ENCODE data around the gene KCNQ5.

KCNQ5 gene

GRCh38 chr6:72646604-72647485 is 25.0 kb downstream of the KCNQ5 start:
- Histone ChIP-seq H4K8ac (ENCODE audit: low read depth, low read length) (no peak overlapping the region), H3K36me3 (ENCODE audit: control insufficient read depth in 1 of 2, insufficient read depth in 2 of 2, low read length in 2 of 2) (no peaks in the 10 kb centered on the region), H3K23ac (ENCODE audit: low read length) (no peak overlapping the region), H3K27me3 (ENCODE audit: insufficient read depth, low read length) (no peaks in the 10 kb centered on the region), H2AFZ (ENCODE audit: insufficient read depth, low read length, poor library complexity) (no peak overlapping the region), H3K9ac (ENCODE audit: low read length) (no peak overlapping the region), H3K4me3 (ENCODE audit: low read depth, low read length) (no peak overlapping the region), H3K79me1 (ENCODE audit: low read length) (peaks cover 2% of the 10 kb centered on the region), H3K4me2 (ENCODE audit: low read length) (no peak overlapping the region), H2BK12ac (ENCODE audit: low read length) (no peak overlapping the region), H3K27ac (ENCODE audit: low read depth, low read length) (no peak overlapping the region), H3K9me3 (ENCODE audit: insufficient read depth, low read depth, low read length) (no peaks in the 10 kb centered on the region), H3K79me2 (ENCODE audit: control insufficient read depth, insufficient read depth, low read length, poor library complexity) (no peaks in the 10 kb centered on the region), H4K12ac (ENCODE audit: low read depth, low read length) (no peak overlapping the region), H2AK5ac (ENCODE audit: low read length) (no peak overlapping the region), H3K14ac (ENCODE audit: low read length) (no peak overlapping the region), H3K4ac (ENCODE audit: low read depth, low read length) (no peak overlapping the region), H2BK120ac (ENCODE audit: insufficient read depth, low read length, poor library complexity) (no peak overlapping the region), H3K18ac (ENCODE audit: low read length) (no peak overlapping the region), H2BK5ac (ENCODE audit: low read depth, low read length, poor library complexity) (no peak overlapping the region), H3K4me1 (ENCODE audit: control insufficient read depth in 1 of 2, insufficient read depth in 2 of 2, low read length in 2 of 2) (peaks cover 0 to 5% of the 10 kb centered on the region in 2 experiments), H4K91ac (ENCODE audit: low read depth, low read length) (no peak overlapping the region)
- DNase-seq: no peak
- WGBS (ENCODE audit: extremely low coverage, insufficient coverage, insufficient read length): no CpG with 5 or more reads among the region's 4 CpGs

- Histone ChIP-seq H4K91ac (ENCODE audit: low read depth, low read length) (no peak overlapping the region), H3K4me3 (ENCODE audit: low read depth, low read length) (no peak overlapping the region), H4K8ac (ENCODE audit: low read depth, low read length) (no peak overlapping the region), H3K79me2 (ENCODE audit: control insufficient read depth, insufficient read depth, low read length, poor library complexity) (no peaks in the 10 kb centered on the region), H4K12ac (ENCODE audit: low read depth, low read length) (no peak overlapping the region), H3K27ac (ENCODE audit: low read depth, low read length) (no peak overlapping the region), H2BK12ac (ENCODE audit: low read length) (no peak overlapping the region), H3K79me1 (ENCODE audit: low read length) (peaks cover 3% of the 10 kb centered on the region), H2BK5ac (ENCODE audit: low read depth, low read length, poor library complexity) (no peak overlapping the region), H3K4me1 (ENCODE audit: control insufficient read depth in 1 of 2, insufficient read depth in 2 of 2, low read length in 2 of 2) (peaks cover 0 to 6% of the 10 kb centered on the region in 2 experiments), H3K4me2 (ENCODE audit: low read length) (no peak overlapping the region), H3K4ac (ENCODE audit: low read depth, low read length) (no peak overlapping the region), H2BK120ac (ENCODE audit: insufficient read depth, low read length, poor library complexity) (no peak overlapping the region), H3K23ac (ENCODE audit: low read length) (no peak overlapping the region), H3K27me3 (ENCODE audit: insufficient read depth, low read length) (no peaks in the 10 kb centered on the region), H3K18ac (ENCODE audit: low read length) (no peak overlapping the region), H2AK5ac (ENCODE audit: low read length) (no peak overlapping the region), H3K9me3 (ENCODE audit: insufficient read depth, low read depth, low read length) (no peaks in the 10 kb centered on the region), H2AFZ (ENCODE audit: insufficient read depth, low read length, poor library complexity) (no peak overlapping the region), H3K36me3 (ENCODE audit: control insufficient read depth in 1 of 2, insufficient read depth in 2 of 2, low read length in 2 of 2) (no peaks in the 10 kb centered on the region), H3K14ac (ENCODE audit: low read length) (no peak overlapping the region), H3K9ac (ENCODE audit: low read length) (no peak overlapping the region)
- no peak for DNase-seq
- no CpG with 5 or more reads among the region's 2 CpGs for WGBS (ENCODE audit: extremely low coverage, insufficient coverage, insufficient read length)
Observed at GRCh38 chr6:72647489-72647888, 25.6 kb downstream of the KCNQ5 start.

DNA sequence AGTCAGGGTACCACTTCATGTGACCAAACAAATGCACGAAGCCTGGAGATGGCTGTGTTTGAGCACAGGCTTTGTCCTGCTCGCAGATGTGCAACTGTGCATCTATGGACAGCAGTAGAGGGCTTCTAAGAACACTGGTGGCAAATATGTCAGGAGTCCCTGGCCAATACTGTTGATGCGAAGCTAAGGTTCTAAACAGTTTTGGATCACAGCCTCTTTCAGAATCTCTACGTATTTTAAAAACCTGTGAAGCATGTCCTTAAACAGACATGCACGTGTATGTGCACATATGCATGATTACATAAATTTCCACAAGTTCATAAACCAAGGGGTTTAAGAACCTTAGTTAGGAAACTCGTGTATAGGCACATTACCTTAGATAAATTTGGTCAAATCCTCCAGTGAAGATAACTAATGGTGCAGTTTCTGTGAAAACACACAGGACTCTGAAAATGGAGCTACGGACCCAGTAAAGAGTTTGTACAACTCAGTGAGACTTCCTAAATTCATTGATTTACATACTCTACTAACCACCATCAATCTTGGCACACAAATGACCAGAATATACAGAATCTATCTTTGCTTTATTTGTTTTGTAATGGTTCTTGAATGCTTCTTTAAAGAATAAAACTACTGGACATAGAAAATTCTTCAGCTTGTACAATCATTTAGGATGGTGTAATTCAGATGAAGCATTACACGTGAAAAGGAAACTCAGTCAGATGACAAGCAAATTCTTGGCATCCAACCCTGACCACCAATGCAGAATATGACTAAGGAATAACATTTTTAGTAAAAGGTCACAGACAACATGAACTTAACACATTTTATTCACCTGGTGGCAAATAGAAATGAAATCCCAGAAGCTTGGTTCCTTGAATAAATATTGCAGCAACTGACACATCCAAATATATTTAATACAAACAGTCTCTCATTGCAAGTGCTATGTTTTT is 27.4 kb downstream of the KCNQ5 start:
- Histone ChIP-seq H3K4me3 (ENCODE audit: low read depth, low read length) (no peak overlapping the region), H3K27ac (ENCODE audit: low read depth, low read length) (no peak overlapping the region), H3K36me3 (ENCODE audit: control insufficient read depth in 1 of 2, insufficient read depth in 2 of 2, low read length in 2 of 2) (no peaks in the 10 kb centered on the region), H3K4ac (ENCODE audit: low read depth, low read length) (no peak overlapping the region), H4K12ac (ENCODE audit: low read depth, low read length) (no peak overlapping the region), H2BK12ac (ENCODE audit: low read length) (peak overlapping the region; percentile 41), H3K9me3 (ENCODE audit: insufficient read depth, low read depth, low read length) (no peaks in the 10 kb centered on the region), H3K4me1 (ENCODE audit: control insufficient read depth in 1 of 2, insufficient read depth in 2 of 2, low read length in 2 of 2) (peaks cover 0 to 8% of the 10 kb centered on the region in 2 experiments), H3K4me2 (ENCODE audit: low read length) (no peak overlapping the region), H3K79me2 (ENCODE audit: control insufficient read depth, insufficient read depth, low read length, poor library complexity) (no peaks in the 10 kb centered on the region), H4K8ac (ENCODE audit: low read depth, low read length) (no peak overlapping the region), H3K18ac (ENCODE audit: low read length) (no peak overlapping the region), H2AFZ (ENCODE audit: insufficient read depth, low read length, poor library complexity) (no peak overlapping the region), H2AK5ac (ENCODE audit: low read length) (no peak overlapping the region), H2BK120ac (ENCODE audit: insufficient read depth, low read length, poor library complexity) (no peak overlapping the region), H3K27me3 (ENCODE audit: insufficient read depth, low read length) (no peaks in the 10 kb centered on the region), H2BK5ac (ENCODE audit: low read depth, low read length, poor library complexity) (no peak overlapping the region), H3K9ac (ENCODE audit: low read length) (no peak overlapping the region), H4K91ac (ENCODE audit: low read depth, low read length) (peak overlapping the region; percentile 36), H3K23ac (ENCODE audit: low read length) (peak overlapping the region; percentile 58), H3K79me1 (ENCODE audit: low read length) (peaks cover 4% of the 10 kb centered on the region), H3K14ac (ENCODE audit: low read length) (no peak overlapping the region)
- WGBS (ENCODE audit: extremely low coverage, insufficient coverage, insufficient read length): no CpG with 5 or more reads among the region's 8 CpGs
- DNase-seq: peak in 1 of 2 donors; percentile 15

DNA sequence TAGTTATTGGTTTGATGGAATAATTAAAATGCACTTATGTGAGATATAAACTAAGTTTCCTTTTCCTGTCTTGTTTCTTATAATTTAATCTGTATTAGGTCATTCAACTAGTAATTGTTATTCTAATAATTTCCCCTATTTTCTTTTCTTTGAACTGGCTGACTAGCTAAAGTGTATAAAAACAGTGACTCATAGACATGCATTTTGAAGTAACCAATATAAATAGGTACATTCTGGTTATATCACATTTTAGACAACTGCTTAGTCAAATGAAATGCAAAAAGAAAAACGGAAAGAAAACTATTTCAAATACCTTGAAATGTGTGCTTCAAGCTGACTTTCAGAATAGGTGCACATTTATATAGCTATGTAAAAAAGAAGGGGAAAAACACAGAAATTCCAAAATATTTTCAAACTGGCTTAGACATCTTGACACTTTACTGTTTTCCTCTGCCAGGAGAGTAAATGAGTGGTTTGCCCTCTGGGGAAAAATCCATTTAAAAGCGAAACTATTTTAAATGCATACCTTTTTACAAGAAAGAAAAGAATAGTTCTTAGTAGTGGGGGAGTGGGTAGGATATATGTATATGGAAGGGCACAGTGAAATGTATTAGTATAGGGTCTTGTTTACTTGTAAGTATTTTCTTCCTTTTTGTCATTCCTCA is 28.3 kb downstream of the KCNQ5 start:
- no CpG with 5 or more reads among the region's 2 CpGs for WGBS (ENCODE audit: extremely low coverage, insufficient coverage, insufficient read length)

More for the DNA sequence above, 28.3 kb downstream of the KCNQ5 start:
- Histone ChIP-seq H4K91ac (ENCODE audit: low read depth, low read length) (no peak overlapping the region), H3K14ac (ENCODE audit: low read length) (no peak overlapping the region), H3K27ac (ENCODE audit: low read depth, low read length) (peak overlapping the region; percentile 62), H3K36me3 (ENCODE audit: control insufficient read depth in 1 of 2, insufficient read depth in 2 of 2, low read length in 2 of 2) (no peaks in the 10 kb centered on the region), H4K12ac (ENCODE audit: low read depth, low read length) (no peak overlapping the region), H3K9me3 (ENCODE audit: insufficient read depth, low read depth, low read length) (no peaks in the 10 kb centered on the region), H3K23ac (ENCODE audit: low read length) (no peak overlapping the region), H2BK120ac (ENCODE audit: insufficient read depth, low read length, poor library complexity) (no peak overlapping the region), H3K4me2 (ENCODE audit: low read length) (no peak overlapping the region), H3K9ac (ENCODE audit: low read length) (no peak overlapping the region), H3K79me1 (ENCODE audit: low read length) (peaks cover 4% of the 10 kb centered on the region), H4K8ac (ENCODE audit: low read depth, low read length) (no peak overlapping the region), H3K18ac (ENCODE audit: low read length) (no peak overlapping the region), H3K4me1 (ENCODE audit: control insufficient read depth in 1 of 2, insufficient read depth in 2 of 2, low read length in 2 of 2) (peaks cover 0 to 8% of the 10 kb centered on the region in 2 experiments), H3K4ac (ENCODE audit: low read depth, low read length) (no peak overlapping the region), H3K4me3 (ENCODE audit: low read depth, low read length) (no peak overlapping the region), H3K27me3 (ENCODE audit: insufficient read depth, low read length) (no peaks in the 10 kb centered on the region), H2AFZ (ENCODE audit: insufficient read depth, low read length, poor library complexity) (no peak overlapping the region), H2BK12ac (ENCODE audit: low read length) (no peak overlapping the region), H2BK5ac (ENCODE audit: low read depth, low read length, poor library complexity) (no peak overlapping the region), H2AK5ac (ENCODE audit: low read length) (no peak overlapping the region), H3K79me2 (ENCODE audit: control insufficient read depth, insufficient read depth, low read length, poor library complexity) (no peaks in the 10 kb centered on the region)
- peak in 1 of 2 donors; percentile 79 for DNase-seq
